NCI-H2227 (cell line): Measurements from ENCODE around the gene GALP.
A peak's percentile ranks its signal among the peaks of the same experiment; 100 is the strongest.

Experiments
- DNase-seq: peaks from one replicate; lab custom pipeline; 2025; ENCODE audit not compliant: unreplicated experiment; lab: John Stamatoyannopoulos, UW

Gene GALP

GRCh38 chr19:56175861-56176307, at the start of gene GALP:
Gene GALP, plus strand, starts transcription at chr19:56176008. Its CDS starts 1,101 bp downstream, at chr19:56177109.
- peak; percentile 82 for DNase-seq

- no peak for DNase-seq
These were observed 48.6 kb upstream of the GALP start for GRCh38 chr19:56126983-56127780.

GRCh38 chr19:56130006-56130405, 45.8 kb upstream of the GALP start:
- DNase-seq: no peak

- DNase-seq: no peak
These were observed 44.2 kb upstream of the GALP start for GRCh38 chr19:56131651-56132050.

GRCh38 chr19:56132316-56132822, 43.4 kb upstream of the GALP start:
- DNase-seq: no peak

GRCh38 chr19:56133858-56134653, 41.8 kb upstream of the GALP start:
- DNase-seq: no peak

GRCh38 chr19:56134654-56134921, 41.2 kb upstream of the GALP start:
- no peak for DNase-seq

GRCh38 chr19:56136362-56136761, 39.4 kb upstream of the GALP start:
- no peak for DNase-seq

- DNase-seq: no peak
These were observed 38.4 kb upstream of the GALP start for GRCh38 chr19:56137405-56137804.

- no peak for DNase-seq
These were observed 37.7 kb upstream of the GALP start for GRCh38 chr19:56138069-56138468.

GRCh38 chr19:56139847-56140582, 35.8 kb upstream of the GALP start:
- DNase-seq: peak; percentile 76

GRCh38 chr19:56140583-56141416, 35.0 kb upstream of the GALP start, which contains the start of gene ZNF444:
Gene ZNF444, plus strand, starts transcription at chr19:56141287. Its CDS starts 5,625 bp downstream, at chr19:56146912.
- peak; percentile 100 for DNase-seq

GRCh38 chr19:56141417-56141993, 34.3 kb upstream of the GALP start:
- peak; percentile 75 for DNase-seq

GRCh38 chr19:56142087-56142787, 33.6 kb upstream of the GALP start:
- DNase-seq: no peak

GRCh38 chr19:56142897-56143434, 32.8 kb upstream of the GALP start:
- no peak for DNase-seq

GRCh38 chr19:56144376-56144775, 31.4 kb upstream of the GALP start:
- DNase-seq: no peak

- DNase-seq: no peak
These were observed 31.0 kb upstream of the GALP start for GRCh38 chr19:56144831-56145230.

- DNase-seq: no peak
These were observed 30.1 kb upstream of the GALP start for GRCh38 chr19:56145698-56146097.

GRCh38 chr19:56146904-56147303, 28.9 kb upstream of the GALP start:
- no peak for DNase-seq
